ENCODE data around the gene MNX1. TPM values are rescaled to one million over a fixed set of nuclear protein-coding genes. Genes with fewer than 3 reads are reported as not detected.
A peak's percentile ranks its signal among the peaks of the same experiment; 100 is the strongest.

The MNX1 gene
- total RNA-seq, 1 donor from 2014 or later = not detected

DNA sequence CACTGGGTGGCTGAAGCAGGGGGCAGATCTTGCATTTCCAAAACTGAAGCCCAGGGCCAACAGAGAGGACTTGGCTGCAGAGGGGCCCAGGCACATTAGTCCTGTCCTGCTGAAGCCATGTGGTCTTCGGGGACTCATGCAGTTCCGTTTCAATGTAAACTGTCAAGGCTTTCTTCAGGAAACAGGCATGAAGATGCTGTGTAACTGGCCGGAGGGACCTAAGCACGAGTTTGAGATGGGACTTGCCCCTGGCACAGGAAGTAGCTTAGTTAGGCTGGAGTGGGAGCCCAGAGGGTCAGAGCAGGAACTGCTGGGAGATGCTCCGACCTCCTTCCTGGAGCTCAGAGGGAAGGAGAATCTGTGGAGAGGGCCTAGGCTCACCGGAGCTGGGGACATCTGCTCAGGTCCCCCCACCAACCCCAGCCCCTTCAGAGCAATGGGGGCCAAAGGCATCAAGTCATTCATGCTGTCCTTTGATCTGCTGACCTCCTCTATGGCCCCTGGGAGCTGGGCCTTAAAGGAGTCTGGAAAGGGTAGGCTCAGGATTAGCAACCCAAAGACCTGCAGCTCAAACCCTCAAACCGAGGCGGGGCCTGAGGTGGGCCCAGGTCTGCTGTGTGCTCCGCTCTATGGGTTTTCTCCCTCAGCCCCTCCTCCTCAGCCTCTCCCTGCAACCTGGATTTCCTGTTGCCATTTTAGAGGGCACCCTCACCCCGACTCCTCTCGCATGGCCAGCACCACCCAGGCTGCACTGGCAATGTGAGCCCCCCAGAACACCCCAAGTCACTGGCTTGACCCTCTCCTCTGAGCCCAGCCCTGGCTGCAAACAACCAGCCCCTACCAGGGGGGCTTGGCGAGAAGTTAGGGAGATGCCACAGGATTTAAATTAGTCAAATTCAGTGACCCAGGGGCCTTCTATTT is 4.4 kb upstream of the MNX1 start:
- no peak for DNase-seq

DNA sequence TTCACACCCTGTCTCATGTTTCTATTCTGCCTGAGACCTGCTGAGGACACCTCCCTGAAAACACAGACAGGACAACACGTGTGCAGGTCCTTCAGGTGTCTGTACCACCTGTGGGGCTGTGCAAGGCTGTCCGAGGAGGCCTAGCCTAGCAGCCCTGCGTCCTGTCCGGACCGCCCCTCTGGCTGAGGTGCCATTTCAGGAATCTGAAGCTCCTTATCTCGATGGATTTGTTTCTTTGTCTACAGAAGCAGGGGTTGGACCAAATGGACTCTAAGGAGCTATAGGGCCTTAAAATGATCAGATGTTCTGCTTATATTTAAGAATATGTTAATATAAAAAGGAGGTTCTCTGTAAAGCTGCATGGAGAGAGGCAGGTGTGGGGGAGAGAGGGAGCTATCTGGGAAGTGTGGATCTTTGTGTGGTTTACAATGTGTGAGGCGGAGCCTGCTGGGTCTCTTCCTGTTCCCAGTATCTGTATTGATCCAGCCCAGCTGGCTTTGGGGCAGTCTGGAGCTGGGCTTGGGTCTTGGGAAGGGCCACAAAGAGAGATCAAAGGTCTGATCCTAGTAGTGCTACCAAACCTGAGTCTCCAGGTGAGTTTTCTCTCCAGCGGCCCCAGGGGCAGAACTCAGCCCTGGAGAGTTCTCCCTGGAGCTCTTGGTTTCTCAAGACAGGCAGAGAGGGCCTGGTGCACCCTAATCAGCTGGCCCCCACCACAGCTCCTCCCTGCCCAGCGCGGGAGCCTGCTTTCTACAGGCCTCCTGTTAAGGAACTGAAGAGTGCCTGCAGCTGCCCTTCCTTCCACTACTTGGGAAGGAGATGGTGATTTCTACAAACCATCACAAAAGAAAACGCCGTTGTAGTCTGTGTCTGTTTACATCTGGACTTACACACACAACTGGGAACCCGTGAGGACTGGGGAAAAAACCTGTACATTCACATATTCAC is 3.4 kb upstream of the MNX1 start:
- no peak for DNase-seq

DNA sequence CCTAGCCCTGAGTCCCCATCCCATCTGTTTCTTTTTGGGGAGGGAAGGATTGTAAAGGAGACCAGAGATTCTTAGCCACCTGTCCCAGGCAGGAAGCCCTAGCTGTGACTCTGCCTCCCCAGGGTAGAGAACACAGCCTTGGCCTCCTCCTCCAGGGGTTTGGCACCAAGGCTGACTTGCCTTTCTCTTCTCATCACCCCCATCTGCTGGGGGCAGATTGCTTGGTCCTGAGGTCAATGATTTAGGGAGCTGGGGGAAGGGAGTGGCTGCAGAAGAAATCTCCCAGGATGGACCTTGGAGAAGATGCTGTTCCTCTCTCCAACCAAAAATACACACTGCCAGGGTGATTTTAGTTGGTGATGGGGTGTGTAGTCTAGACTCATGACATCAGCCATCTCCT is 2.6 kb upstream of the MNX1 start:
- no peak for DNase-seq

DNA sequence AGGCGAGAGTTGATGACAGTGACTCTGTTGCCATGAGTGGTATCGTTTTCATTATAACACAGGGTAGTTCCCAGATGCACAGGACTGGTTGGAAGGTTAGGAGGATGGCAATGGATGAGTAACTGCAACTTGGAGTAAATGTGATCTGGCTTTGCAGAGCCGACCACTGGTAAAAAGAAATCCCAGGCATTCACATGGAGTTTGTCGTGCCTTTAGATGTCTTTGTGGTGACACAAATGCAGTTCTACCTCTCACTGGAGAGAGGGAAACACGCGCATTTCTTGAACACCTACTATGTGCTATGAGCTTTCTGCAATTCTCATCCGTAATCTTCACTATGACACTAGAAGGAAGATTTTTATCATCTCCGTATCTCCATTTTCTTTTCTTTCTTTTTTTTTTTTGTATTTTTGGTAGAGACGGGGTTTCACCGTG is 1.7 kb upstream of the MNX1 start:
- DNase-seq = no peak

DNA sequence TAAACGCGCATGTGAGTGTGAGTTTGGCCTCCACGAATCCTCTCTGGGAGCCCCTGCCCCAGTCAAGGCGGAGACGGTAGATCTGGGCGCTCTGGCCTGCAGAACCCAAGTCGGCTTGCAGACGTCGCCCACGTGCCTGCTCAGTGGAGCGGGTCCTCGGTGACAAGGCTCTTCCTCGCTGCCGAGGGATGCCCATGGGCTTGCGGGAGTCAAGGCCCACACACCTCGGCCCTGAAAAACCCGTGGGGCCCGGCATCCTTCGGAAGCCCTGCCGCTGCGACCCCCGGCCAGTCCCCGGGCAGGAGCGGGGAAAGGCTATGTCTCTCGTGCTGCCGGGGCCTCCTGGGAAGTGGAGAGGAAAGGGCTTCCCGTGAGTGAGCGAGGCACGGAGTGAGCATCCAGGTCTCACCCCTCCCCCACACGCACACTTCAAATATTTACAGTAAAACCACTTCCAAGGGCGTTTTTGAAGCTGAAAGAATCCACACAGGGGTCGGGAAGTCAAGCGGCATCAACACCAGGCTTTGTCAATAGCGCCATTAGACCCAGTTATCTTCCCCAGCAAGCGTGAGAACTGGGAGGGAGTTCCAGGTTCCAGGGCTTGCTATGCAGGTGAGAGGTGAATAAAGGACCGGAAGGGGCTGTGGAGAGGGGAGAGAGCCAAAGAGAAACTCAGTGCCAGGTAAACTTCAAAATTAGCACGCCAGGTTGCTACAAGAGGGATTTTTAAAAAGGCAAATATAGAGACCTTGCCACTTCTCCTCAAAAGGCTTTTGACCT is 1.1 kb upstream of the MNX1 start:
- no peak for DNase-seq

DNA sequence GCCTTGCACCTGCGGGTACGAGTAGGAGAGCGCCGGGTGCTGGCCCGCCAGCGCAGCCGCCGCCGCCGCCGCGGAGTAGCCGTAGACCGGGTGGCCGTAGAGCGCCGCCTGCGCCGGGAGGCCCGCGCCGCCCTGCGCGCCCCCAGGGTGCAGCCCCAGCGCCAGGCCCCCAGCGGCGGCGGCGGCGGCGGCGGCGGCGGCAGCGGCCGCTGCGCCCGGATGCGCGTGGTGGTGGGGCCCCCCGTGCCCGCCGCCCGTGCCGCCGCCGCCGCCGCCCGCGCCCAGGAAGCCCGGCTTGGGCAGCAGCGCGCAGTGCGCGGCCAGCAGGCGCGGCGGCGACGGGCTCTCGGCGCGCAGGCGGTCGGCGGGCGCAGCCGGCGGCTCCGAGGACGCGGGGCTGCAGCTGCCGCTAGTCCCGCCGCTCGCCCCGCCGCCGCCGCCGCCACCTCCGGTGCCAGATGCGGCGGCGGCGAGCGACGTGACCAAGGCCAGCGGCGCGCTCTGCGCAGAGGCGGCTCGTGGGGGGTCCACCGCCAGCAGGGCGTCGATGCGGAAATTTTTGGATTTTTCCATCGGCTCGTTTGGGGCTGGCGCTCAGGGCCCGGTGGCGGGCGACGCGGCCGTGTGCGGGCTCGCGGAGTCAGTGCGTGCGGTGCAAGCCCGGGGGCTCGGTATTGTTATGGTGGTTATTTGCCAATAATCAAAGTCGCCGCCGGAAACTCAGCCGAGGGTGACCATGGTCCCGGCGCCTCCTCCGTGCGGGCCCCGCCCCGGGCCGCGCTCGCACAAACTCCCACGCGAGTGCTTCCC is 480 bp downstream of the MNX1 start:
- no peak for DNase-seq

DNA sequence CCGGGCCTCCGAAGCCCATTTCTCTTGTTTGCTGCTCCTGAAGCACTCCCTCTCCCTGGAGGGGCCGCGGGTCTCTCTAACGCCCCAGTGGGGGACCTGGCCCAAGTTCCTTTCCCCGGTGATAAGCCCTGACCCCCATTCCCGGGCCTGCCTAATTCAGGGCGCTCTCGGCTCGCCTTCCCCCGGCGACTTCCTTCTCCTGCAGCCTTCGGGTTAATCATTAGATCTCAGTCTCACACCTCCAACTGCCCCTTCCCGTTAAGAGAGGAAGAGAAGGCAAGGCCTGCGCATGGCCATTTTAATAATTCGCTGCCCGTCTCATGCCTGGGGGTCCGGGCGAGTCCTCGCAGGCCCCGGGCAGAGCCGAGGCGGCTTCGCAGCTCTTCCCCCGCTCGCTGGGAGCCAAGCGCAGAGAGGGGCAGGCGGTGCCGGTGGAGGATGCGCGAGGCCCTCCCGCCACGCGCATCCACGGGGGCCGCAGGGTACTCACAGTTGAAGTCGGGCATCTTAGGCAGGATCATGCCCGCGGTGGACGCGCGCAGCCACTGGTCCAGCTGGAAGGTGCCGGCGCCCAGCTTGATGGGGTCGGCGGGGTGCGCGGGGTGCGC is 1.2 kb downstream of the MNX1 start:
- no peak for DNase-seq

DNA sequence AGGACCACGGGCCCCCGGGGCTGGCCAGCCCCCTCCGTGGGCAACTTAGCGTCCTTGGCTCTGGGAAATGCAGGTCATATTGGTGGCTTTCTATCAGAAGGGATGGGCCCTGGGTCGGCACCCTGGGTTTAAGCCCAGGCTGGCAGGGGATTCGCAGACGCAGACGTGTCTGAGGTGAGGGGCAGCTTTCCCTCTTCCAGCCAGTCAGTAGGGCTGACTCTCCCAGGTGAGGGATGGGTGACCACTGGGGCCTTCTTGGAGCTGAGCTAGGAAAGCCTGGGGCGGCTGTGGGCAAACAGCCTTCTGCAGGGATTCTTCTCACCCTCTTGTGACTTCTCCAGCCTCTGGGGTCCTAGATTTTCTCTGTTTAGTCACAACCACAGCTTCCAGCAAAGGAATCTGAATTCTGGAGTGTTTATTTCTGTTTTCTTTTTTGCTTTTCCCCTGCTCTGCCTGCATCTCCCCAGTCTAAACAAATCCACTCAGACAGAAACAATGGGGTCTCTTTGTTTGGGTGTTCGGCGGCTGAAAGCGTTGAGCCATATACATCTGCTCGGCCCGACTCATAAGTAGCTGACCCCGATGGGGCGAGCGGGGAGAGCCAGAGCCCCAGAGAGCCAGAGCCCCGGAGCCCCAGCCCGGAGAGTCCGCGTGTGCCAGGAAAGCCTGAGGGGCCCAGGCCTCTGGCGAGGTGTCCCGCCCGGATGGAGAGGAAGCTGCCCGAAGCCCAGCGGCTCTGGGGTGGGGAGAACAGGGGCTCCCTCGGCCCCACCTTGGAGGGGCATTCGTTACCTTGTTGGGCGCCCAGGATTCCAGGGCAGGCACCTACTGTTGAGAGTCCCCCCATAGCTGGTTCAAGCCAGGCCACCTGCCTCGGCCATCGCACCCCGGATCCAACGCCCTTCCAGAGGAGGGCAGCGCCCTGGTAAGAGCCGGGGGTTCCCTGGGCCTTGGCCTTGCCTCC is 2.0 kb downstream of the MNX1 start:
- DNase-seq = no peak

DNA sequence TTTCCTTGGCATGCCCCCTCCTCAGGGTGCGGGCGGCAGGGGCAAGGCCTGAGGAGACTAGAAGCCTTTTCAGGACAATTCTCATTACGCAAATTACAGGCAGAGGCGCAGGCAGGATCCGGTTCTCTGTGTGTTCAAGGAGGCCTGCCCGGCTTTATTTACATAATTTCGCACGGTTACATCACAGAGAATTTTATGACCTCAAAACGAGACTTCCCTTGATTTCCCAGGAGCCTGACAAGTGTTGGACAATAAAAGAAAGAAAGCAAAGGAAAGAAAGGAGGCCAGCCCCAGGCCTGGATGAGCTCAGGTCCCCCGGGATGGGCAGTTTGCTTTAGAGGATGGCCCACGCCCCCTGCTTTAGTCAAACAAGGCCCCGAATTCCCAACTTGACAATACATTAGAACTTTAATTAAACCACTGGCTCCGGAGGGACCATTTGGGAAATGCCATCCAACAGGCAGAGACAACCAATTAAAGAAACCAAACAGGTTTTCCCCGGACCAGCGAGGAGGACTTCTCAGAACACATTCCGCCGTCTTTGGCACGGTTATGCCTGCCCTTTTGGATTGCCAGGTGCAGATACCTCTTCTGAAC is 2.9 kb downstream of the MNX1 start:
- DNase-seq = no peak

DNA sequence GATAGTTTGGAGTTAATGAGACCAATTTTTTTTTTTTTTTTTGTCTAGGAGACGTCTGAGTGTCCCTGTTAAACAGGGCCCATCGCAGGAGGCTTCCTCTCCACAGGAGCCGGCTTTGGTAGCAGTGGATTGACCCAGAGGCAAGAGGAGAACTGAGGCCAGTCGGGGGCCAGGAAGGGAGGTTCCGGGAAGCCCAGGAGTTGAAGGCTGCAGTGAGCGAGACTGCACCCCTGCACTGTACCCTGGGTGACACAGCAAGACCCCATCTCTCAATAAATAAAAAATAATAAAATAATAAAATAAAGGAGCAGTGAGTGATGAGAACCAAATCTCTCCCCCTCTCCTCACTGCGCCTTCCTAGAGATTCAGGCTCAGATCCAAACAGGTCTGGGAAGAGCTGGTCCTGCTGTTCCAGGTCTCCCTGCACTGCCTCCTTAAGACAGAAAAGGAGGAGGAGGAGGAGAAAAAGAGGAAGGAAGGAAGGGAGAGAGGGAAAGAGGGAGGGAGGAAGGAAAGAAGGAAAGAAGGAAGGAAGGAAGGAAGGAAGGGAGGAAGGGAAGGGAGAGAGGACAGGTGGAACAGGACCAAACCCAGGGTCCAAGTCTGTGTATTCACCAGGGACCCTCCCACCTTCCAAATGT is 3.5 kb downstream of the MNX1 start:
- DNase-seq = no peak

DNA sequence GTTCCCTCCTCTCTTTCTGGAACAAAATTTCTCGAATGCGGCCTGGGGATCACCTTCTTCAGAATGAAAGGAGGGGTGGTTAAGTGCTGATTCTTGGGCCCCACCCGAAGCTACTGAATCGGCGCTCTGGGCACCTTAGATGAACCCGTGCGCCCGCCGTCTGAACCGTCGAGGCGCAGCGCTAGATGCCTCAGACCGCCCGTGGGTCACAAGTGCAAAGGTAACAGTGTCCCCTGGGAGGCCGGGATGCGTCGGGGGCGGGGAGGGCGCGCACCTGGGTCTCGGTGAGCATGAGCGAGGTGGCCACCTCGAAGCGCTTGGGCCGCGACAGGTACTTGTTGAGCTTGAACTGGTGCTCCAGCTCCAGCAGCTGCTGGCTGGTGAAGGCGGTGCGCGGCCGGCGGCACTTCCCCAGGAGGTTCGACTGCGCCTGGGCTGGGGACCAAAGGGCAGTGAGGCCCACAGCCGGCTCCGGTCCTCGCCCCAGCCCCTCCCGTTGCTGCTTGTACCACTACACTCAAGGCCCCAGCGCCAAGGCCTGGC is 4.2 kb downstream of the MNX1 start:
- no peak for DNase-seq

DNA sequence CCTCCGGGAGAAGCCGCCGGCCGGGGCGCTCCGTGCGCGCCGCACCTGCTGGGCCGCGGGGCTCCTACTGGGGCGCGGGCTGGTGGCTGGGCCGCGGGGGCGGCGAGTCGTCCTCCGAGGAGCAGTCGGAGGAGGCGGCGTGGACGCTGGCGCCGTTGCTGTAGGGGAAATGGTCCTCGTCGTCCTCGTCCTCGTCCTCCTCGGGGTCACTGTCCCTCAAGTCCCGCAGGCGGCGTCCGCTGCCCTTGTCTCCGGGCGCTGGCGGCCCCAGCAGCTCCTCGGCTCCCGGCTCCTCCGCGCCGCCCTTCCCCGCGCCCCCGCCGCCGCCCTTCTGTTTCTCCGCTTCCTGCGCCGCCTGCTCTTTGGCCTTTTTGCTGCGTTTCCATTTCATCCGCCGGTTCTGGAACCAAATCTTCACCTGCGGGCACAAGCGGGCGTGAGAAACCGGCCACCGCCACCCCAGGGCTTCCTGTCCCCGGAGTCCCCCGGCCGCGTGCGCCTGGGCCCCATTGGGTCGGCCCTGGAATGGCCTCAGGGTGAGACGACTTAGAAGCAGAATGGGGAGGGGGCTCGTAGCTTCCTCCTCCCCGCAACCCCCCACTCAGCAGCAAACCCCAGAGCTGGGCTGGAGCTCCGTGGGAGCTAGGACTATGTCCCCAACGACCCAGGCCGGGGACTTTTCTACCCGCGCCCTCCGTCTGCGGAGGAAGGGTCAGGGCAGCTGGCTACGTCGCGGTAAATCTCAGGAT is 4.8 kb downstream of the MNX1 start:
- DNase-seq = no peak

DNA sequence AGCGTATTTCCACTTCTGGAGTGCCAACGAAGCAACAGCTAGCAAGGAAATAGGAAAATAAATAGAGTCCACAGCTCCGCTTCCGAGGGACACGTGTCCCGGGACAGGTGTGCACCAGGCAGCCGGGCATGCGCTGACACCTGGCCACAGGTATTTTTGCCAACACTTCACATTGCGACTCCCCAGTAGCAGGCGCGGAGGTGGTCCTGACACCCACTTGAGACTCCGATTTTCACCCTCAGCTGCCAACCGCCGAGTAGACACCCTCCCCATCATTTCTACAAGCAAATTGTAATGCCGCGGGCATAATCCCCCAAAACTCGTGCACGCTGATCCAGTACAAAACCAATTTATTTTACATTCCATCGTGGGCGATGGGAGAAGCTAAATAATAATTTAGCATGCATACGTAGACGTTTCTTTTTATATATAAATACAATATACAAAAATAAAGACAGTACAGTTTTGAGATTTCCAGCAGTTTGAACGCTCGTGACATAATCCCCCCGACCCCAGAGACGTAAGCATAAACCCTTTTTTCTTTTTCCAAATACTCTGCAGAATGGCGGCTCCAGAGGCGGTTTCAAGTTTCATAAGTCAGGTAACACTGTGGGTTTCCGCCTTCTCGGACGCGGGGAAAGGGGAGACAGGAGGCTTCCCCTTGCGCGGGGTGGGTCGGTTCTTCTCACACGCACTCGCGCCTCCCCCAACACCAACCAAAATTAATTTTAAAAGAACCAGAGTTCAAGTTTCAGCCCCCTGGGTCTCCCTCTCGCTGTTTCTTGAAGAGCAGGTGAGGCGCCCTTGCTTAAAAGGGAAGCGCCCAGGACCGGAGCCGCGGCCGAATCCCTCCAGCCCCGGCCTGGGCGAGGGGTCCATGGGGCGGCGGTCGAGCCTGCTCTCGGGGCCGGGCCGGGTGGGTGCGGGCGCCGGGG is 5.7 kb downstream of the MNX1 start:
- DNase-seq = no peak

DNA sequence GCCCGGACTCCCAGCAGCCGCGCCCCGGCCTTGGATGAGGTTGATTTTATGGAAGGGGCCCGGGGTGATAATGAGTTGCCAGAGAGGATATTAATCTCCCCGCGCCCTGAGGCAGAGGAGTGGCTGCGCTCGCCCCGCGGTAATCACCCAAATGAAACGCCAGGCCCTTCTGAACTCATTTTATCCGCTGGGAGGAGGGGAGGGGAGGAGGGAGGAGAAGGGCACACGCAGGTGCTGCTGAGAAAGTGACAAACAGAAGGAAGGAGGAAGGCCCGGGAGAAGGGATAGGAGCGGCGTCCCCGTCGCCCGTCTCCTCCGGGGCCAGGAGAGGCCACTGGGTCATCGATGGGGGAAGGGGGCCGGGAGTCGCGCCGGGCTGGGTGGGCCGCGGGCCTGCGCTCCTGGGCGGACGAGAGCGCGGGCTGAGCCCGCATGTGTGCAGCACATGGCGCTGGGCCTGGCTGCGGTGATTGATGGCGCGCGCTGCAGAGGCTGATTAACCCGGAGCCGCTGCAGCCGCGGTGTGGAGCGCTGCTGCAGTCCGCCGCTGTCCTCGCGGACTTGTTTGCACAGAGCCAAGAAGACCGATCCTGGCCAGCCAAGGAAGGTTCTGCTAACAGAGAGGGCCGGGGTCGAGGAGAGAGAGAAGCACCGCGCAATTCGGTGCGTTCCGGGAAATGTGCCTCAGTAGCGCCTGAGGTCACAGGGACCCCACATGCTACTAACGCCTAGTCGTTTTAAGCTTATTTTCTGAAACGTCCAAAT is 6.5 kb downstream of the MNX1 start:
- DNase-seq = peak; percentile 45

DNA sequence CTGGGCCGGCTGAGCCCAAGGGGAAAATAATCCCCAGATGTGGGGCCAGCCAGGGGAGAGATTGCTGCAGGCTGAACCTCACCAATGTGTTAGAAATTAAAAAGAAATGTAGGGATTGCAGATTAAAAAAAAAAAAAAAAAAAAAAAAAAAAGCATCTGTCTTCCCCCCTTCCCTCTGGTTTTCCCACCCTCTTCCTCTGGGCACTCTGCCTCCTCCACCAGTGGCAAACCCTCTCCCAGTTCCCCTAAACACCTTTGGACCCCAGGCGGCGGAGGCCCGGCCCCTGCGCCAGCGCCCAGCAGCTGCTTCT is 7.1 kb downstream of the MNX1 start:
- no peak for DNase-seq

Measured in tongue (tissue), 2 donors.